GM12865 (cell line): ENCODE results near the gene CCDC188.

Experiments
- DNase-seq: peaks from one replicate; pipeline ENCODE4 v3.0.0; 2010; ENCODE audit warnings: low read depth
- H3K4me3 ChIP-seq: 2 replicates; pipeline ENCODE4 v1.5.1; 2011; ENCODE audit warnings: mild to moderate bottlenecking, low read depth, low read length, control low read depth
- TF ChIP-seq, protein P1 (sequence below): IDR thresholded peaks from 2 replicates; pipeline ENCODE4 v1.5.1; 2011; ENCODE audit warnings: low read length, control low read depth, low read depth, inconsistent platforms; ENCODE audit not compliant: insufficient read depth; ENCODE audit errors: missing control alignments

CCDC188 gene

DNA sequence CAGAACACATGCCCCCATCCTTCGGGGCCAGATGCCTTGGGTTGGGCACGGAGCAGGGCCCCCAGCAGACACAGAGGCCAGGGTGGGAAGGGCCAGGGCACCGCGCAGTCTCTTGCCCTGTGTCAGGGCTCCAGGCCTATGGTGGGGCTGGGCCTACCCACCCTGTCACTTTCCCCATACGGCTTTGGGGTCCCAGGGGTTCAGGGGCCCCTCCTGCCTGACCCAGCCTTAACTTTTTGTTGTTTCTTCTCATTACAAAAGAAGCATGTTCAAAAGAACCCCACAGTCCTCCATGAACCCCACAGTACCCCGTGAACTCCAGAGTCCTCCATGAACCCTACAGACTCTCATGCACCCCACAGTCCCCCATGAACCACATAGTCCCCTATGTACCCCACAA, 33.0 kb upstream of the CCDC188 start:
- DNase-seq: no peak
- no peak overlapping the region for H3K4me3 ChIP-seq

DNA sequence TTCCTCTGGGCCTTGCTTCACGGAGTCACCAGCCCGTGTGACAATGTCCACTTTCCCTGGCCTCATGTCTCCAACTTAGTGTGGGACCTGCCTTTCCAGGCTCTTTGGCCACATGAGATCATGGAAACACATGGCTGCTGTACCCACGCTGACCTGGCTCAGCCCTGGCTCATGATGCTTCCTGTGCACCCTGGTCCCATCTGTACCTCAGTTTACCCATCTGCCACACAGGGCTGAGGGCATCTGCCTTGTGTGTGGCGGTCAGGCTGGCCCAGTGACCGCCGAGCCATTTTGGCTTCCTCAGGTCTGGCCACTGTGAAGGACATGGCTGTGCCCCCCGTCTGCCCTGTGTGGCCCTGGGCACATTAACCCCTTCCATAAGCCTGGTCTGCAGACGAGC, 32.2 kb upstream of the CCDC188 start:
- TF ChIP-seq, protein P1, sequence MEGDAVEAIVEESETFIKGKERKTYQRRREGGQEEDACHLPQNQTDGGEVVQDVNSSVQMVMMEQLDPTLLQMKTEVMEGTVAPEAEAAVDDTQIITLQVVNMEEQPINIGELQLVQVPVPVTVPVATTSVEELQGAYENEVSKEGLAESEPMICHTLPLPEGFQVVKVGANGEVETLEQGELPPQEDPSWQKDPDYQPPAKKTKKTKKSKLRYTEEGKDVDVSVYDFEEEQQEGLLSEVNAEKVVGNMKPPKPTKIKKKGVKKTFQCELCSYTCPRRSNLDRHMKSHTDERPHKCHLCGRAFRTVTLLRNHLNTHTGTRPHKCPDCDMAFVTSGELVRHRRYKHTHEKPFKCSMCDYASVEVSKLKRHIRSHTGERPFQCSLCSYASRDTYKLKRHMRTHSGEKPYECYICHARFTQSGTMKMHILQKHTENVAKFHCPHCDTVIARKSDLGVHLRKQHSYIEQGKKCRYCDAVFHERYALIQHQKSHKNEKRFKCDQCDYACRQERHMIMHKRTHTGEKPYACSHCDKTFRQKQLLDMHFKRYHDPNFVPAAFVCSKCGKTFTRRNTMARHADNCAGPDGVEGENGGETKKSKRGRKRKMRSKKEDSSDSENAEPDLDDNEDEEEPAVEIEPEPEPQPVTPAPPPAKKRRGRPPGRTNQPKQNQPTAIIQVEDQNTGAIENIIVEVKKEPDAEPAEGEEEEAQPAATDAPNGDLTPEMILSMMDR: no peak
- DNase-seq: no peak
- no peak overlapping the region for H3K4me3 ChIP-seq

More for the DNA sequence above, 33.0 kb upstream of the CCDC188 start:
- TF ChIP-seq, protein P1: no peak

DNA sequence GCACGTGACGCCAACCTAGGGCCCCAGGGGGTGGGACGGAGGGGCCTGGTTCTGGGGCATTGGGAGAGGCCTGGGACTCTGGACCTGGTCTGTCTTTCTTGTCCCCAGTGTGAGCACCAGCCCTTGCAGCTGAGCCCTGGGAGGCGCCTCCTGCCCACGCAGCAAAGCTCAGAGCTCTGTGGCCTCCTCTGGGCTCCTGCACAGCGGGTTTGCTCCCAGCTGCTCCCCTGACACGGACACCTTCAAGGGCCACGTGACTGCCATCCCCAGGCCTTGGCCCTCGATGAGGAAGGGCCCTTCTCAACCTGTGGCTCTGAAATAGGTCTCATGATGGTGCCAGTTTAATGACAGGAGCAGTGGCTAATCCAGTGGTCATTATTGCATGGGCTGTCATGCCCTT, 31.5 kb upstream of the CCDC188 start:
- H3K4me3 ChIP-seq: no peak overlapping the region
- TF ChIP-seq, protein P1: no peak
- no peak for DNase-seq

DNA sequence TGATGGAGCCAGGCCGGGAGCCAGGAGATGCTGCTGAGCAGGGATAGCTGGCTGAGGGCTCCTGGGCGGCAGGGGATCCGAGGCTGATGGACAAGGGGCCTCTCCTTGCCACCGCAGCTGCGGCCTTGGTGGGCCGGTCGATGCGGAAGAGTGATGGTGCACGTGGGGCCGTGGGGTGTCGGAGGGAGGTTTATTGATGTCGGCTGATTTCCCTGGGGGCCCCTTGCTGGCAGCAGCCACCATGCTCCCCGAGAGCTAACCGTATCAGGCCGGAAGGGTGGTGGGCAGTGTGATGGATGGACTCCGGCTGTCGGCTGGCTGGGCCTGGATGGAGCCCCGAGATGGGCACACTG, 31.0 kb upstream of the CCDC188 start:
- H3K4me3 ChIP-seq: no peak overlapping the region
- no peak for DNase-seq
- TF ChIP-seq, protein P1: no peak

DNA sequence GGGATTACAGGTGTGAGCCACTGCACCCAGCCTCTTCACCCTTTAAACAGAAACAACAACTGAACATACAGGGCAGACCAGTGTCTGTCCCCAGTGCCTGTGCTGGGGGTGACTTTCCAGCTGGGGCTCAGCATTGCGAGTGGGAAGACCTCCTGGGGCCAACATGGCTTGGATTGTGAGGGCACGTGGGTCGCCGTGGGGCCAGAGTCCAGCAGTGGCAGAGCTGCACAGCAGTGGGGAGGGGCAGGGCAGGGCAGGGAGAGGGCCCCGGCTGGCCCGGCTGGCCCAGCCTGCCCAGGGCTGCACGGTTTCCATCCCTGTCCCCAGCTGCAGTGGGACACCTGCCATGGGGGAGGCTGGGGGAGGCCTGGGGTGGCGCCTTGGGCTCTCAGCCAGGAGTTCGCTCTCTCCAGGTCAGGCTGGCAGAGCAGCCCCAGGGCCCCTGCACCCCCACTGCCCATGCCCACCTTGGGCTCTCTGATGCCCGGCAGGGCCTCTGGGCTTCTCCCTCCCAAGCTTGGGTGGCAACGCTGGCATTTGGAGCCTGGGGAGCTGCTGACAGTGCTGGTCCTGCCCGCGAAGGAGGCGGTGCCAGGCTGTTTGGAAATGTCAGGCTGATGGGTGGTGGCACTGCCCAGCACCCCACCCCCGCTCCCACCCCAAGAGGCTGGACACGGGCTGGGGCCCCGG, 30.5 kb upstream of the CCDC188 start:
- H3K4me3 ChIP-seq: no peak overlapping the region
- TF ChIP-seq, protein P1: no peak
- no peak for DNase-seq

DNA sequence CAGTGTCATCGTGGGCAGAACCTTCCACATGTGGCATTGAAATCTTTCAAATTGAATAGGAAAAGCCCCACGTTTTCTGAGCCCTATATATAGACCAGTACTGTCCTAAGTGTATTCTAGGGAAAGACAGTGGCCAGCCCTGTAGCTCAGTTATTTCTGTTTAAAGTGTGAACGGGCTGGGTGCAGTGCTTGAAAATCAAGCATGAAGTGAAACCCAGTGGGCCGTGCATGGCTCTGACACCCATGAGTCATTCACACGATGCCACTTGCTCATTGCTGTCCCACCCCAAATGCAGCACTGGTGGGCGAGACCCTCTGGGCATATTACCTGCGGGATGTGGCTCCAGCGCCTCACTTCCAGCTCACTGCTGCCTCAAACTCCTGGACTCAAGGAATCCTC, 29.8 kb upstream of the CCDC188 start:
- no peak for DNase-seq
- H3K4me3 ChIP-seq: no peak overlapping the region
- TF ChIP-seq, protein P1: no peak

DNA sequence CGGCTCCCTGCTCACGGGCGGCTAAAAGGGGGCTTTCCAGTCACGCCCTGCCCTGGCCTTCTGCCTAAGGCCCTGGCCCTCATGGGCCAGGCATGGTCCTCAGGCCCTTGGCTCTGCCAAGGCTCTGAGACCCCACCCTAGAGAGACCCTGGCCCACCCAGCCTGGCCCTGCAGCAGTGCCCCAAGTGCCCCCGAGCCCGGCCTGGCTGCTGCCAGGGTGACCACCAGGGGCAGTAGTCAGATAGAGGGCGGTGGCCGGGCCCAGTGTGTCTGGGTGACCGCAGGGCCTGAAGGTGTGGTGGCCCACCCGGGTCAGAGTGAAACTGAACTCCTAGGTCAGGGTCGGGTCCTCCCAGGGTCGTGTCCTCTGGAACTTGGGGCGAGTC, 29.4 kb upstream of the CCDC188 start:
- TF ChIP-seq, protein P1: no peak
- DNase-seq: no peak
- no peak overlapping the region for H3K4me3 ChIP-seq
